ENCODE measurements around the gene CITED4. TPM values are rescaled to one million over a fixed set of nuclear protein-coding genes. Genes with fewer than 3 reads are reported as not detected.

CITED4 gene
- total RNA-seq, 1 donor from 2014 or later: 11.3 TPM

- Mint-ChIP-seq H3K27ac (ENCODE audit: unreplicated experiment) (no peak overlapping the region), H3K36me3 (ENCODE audit: low read depth) (no peaks in the 10 kb centered on the region), H3K9me3 (no peaks in the 10 kb centered on the region), H3K27me3 (ENCODE audit: low read depth) (peaks cover 58% of the 10 kb centered on the region), H3K4me1 (no peaks in the 10 kb centered on the region), H3K4me3 (no peak overlapping the region)
- no peak for TF ChIP-seq CTCF (conservative IDR thresholded peaks at IDR 0.05)
- DNase-seq (ENCODE audit: low read depth, low spot score): no peak
These were observed 24.3 kb upstream of the CITED4 start for GRCh38 chr1:40886318-40887011.

GRCh38 chr1:40884055-40884795 lies 22.1 kb upstream of the CITED4 start:
- Mint-ChIP-seq H3K4me1 (peaks cover 4% of the 10 kb centered on the region), H3K9me3 (no peaks in the 10 kb centered on the region), H3K4me3 (no peak overlapping the region), H3K36me3 (ENCODE audit: low read depth) (no peaks in the 10 kb centered on the region), H3K27me3 (ENCODE audit: low read depth) (peaks cover 54% of the 10 kb centered on the region), H3K27ac (ENCODE audit: unreplicated experiment) (no peak overlapping the region)
- TF ChIP-seq CTCF (conservative IDR thresholded peaks at IDR 0.05): no peak
- DNase-seq (ENCODE audit: low read depth, low spot score): no peak

- Mint-ChIP-seq H3K27me3 (ENCODE audit: low read depth) (peaks cover 28% of the 10 kb centered on the region), H3K27ac (ENCODE audit: unreplicated experiment) (no peak overlapping the region), H3K9me3 (no peaks in the 10 kb centered on the region), H3K36me3 (ENCODE audit: low read depth) (no peaks in the 10 kb centered on the region), H3K4me1 (peaks cover 4% of the 10 kb centered on the region), H3K4me3 (no peak overlapping the region)
- TF ChIP-seq CTCF (conservative IDR thresholded peaks at IDR 0.05): no peak
- DNase-seq (ENCODE audit: low read depth, low spot score): no peak
These were observed 18.8 kb upstream of the CITED4 start for GRCh38 chr1:40880813-40881549.

GRCh38 chr1:40879482-40880175 lies 17.5 kb upstream of the CITED4 start:
- peaks cover 4% of the 10 kb centered on the region for H3K4me1 Mint-ChIP-seq
- no peak for TF ChIP-seq CTCF (conservative IDR thresholded peaks at IDR 0.05)
- no peaks in the 10 kb centered on the region for H3K9me3 Mint-ChIP-seq
- H3K4me3 Mint-ChIP-seq: no peak overlapping the region
- no peak for DNase-seq (ENCODE audit: low read depth, low spot score)
- H3K27ac Mint-ChIP-seq (ENCODE audit: unreplicated experiment): no peak overlapping the region
- H3K27me3 Mint-ChIP-seq (ENCODE audit: low read depth): peaks cover 15% of the 10 kb centered on the region
- H3K36me3 Mint-ChIP-seq (ENCODE audit: low read depth): no peaks in the 10 kb centered on the region

- no peak overlapping the region for H3K4me3 Mint-ChIP-seq
- H3K4me1 Mint-ChIP-seq: peaks cover 4% of the 10 kb centered on the region
- DNase-seq (ENCODE audit: low read depth, low spot score): no peak
- H3K9me3 Mint-ChIP-seq: no peaks in the 10 kb centered on the region
- H3K27ac Mint-ChIP-seq (ENCODE audit: unreplicated experiment): no peak overlapping the region
- H3K36me3 Mint-ChIP-seq (ENCODE audit: low read depth): no peaks in the 10 kb centered on the region
- H3K27me3 Mint-ChIP-seq (ENCODE audit: low read depth): peaks cover 11% of the 10 kb centered on the region
- TF ChIP-seq CTCF (conservative IDR thresholded peaks at IDR 0.05): no peak
These were observed 16.7 kb upstream of the CITED4 start for GRCh38 chr1:40878906-40879305.

Measured in neural crest cell (in vitro differentiated cells).